ENCODE results near the gene TAP2.
"Not testable (repeated sequence)": the region's sequence is repeated elsewhere in the genome, so short reads cannot be mapped to it uniquely, and the experiment has no call there.

GRCh38 chr6:32880962-32881361, 42.4 kb upstream of the TAP2 start:
- TF ChIP-seq CTCF (IDR thresholded peaks at IDR 0.05 in 4 of 5, conservative IDR thresholded peaks at IDR 0.05 in 1 of 5); POLR2A (IDR thresholded peaks at IDR 0.05): not testable (repeated sequence)
